NB4 (cell line): ENCODE results near the gene VENTX.

Experiments used
- POLR2A ChIP-seq: IDR thresholded peaks from 2 replicates; pipeline ENCODE4 v1.6.1; 2011; ENCODE audit warnings: mild to moderate bottlenecking; ENCODE audit not compliant: insufficient read length; ENCODE audit errors: extremely low read depth
- TF ChIP-seq, protein P1 (sequence below): IDR thresholded peaks from one replicate; pipeline ENCODE4 v1.5.1; 2012; ENCODE audit warnings: low read depth, low read length

DNA sequence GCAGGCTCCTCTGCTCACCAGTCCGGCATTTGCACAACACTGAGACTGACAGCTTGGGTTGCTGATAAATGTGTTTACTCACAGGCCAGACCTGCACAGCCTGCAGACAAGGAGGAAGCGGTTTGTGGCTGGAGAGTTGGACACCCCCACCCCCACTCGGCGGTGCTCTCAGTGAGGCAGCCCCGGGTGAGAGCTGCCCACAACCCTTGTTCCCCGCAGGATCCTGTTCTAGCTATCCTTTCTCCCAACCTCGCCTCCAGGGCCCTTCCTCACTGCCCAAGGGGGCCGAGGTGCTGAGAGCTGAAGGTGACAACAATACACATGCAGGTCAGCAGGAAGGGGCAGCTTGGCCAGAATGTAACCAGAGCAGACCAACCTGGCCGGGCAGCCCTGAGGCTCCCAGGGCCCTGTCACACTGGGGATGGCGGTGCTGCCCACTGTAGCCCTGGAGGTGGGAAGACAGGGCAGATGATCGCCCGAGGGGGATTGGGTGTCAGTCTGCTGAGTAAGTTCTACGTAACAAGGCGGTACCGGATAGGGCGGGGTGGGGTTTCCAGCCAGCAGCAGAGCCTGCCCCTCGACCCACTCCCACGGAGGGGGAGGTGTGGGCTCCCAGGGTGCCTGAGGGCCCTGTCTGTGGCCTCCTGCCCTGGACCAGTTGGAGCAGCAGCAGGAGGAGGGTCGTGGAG is 41.1 kb downstream of the VENTX start:
- TF ChIP-seq POLR2A: peak; percentile 47
- TF ChIP-seq, protein P1, sequence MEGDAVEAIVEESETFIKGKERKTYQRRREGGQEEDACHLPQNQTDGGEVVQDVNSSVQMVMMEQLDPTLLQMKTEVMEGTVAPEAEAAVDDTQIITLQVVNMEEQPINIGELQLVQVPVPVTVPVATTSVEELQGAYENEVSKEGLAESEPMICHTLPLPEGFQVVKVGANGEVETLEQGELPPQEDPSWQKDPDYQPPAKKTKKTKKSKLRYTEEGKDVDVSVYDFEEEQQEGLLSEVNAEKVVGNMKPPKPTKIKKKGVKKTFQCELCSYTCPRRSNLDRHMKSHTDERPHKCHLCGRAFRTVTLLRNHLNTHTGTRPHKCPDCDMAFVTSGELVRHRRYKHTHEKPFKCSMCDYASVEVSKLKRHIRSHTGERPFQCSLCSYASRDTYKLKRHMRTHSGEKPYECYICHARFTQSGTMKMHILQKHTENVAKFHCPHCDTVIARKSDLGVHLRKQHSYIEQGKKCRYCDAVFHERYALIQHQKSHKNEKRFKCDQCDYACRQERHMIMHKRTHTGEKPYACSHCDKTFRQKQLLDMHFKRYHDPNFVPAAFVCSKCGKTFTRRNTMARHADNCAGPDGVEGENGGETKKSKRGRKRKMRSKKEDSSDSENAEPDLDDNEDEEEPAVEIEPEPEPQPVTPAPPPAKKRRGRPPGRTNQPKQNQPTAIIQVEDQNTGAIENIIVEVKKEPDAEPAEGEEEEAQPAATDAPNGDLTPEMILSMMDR: no peak
